ENCODE measurements around the gene SUSD3.

SUSD3 gene

GRCh38 chr9:93028448-93029006 lies 30.0 kb upstream of the SUSD3 start:
- peak in 1 of 4 experiments; percentile 34 for DNase-seq (ENCODE audit: low read depth in 4 of 4, low spot score in 1 of 4)

GRCh38 chr9:93030642-93031628 lies 27.6 kb upstream of the SUSD3 start:
- no peak for DNase-seq (ENCODE audit: low read depth in 4 of 4, low spot score in 1 of 4)

GRCh38 chr9:93031629-93032430 lies 26.7 kb upstream of the SUSD3 start:
- DNase-seq (ENCODE audit: low read depth in 4 of 4, low spot score in 1 of 4): no peak

- DNase-seq (ENCODE audit: low read depth in 4 of 4, low spot score in 1 of 4): no peak
Measured at GRCh38 chr9:93032545-93032944, 26.0 kb upstream of the SUSD3 start.

GRCh38 chr9:93033531-93033930 lies 25.0 kb upstream of the SUSD3 start:
- DNase-seq (ENCODE audit: low read depth in 4 of 4, low spot score in 1 of 4): no peak

GRCh38 chr9:93035106-93035660 lies 23.3 kb upstream of the SUSD3 start:
- DNase-seq (ENCODE audit: low read depth in 4 of 4, low spot score in 1 of 4): no peak

- no peak for DNase-seq (ENCODE audit: low read depth in 4 of 4, low spot score in 1 of 4)
Measured at GRCh38 chr9:93035821-93036351, 22.6 kb upstream of the SUSD3 start.

GRCh38 chr9:93036887-93037475 lies 21.5 kb upstream of the SUSD3 start:
- DNase-seq (ENCODE audit: low read depth in 4 of 4, low spot score in 1 of 4): no peak

- no peak for DNase-seq (ENCODE audit: low read depth in 4 of 4, low spot score in 1 of 4)
Measured at GRCh38 chr9:93037476-93037971, 21.0 kb upstream of the SUSD3 start.

GRCh38 chr9:93038918-93039317 lies 19.6 kb upstream of the SUSD3 start:
- DNase-seq (ENCODE audit: low read depth in 4 of 4, low spot score in 1 of 4): no peak

- no peak for DNase-seq (ENCODE audit: low read depth in 4 of 4, low spot score in 1 of 4)
Measured at GRCh38 chr9:93039456-93039855, 19.0 kb upstream of the SUSD3 start.

- DNase-seq (ENCODE audit: low read depth in 4 of 4, low spot score in 1 of 4): no peak
Measured at GRCh38 chr9:93039976-93040375, 18.5 kb upstream of the SUSD3 start.

- DNase-seq (ENCODE audit: low read depth in 4 of 4, low spot score in 1 of 4): no peak
Measured at GRCh38 chr9:93040409-93040808, 18.1 kb upstream of the SUSD3 start.

- no peak for DNase-seq (ENCODE audit: low read depth in 4 of 4, low spot score in 1 of 4)
Measured at GRCh38 chr9:93041108-93041802, 17.2 kb upstream of the SUSD3 start.

- no peak for DNase-seq (ENCODE audit: low read depth in 4 of 4, low spot score in 1 of 4)
Measured at GRCh38 chr9:93043122-93043521, 15.4 kb upstream of the SUSD3 start.

- DNase-seq (ENCODE audit: low read depth in 4 of 4, low spot score in 1 of 4): no peak
Measured at GRCh38 chr9:93045521-93045920, 13.0 kb upstream of the SUSD3 start.

- DNase-seq (ENCODE audit: low read depth in 4 of 4, low spot score in 1 of 4): no peak
Measured at GRCh38 chr9:93048566-93049448, 9.7 kb upstream of the SUSD3 start.

GRCh38 chr9:93049491-93049890 lies 9.0 kb upstream of the SUSD3 start:
- no peak for DNase-seq (ENCODE audit: low read depth in 4 of 4, low spot score in 1 of 4)

- no peak for DNase-seq (ENCODE audit: low read depth in 4 of 4, low spot score in 1 of 4)
Measured at GRCh38 chr9:93050231-93050630, 8.3 kb upstream of the SUSD3 start.
